Natural killer cell treated with Interleukin-12 subunit alpha and Interleukin-12 subunit beta and Interleukin-15 and Interleukin-18, amount 100 ng/mL, for 72 hours (primary cell): ENCODE results near the gene SIGLEC6. TPM values are rescaled to one million over a fixed set of nuclear protein-coding genes. Genes with fewer than 3 reads are reported as not detected.

Experiments
- ATAC-seq, 2 donors: fragments of 150-1000 bp; cut with Tn5 transposase in 1 of 2; sonication (Bioruptor Pico), chemical (Tn5 transposase) in 1 of 2; 2 replicates each; pipeline ENCODE4 v1.10.0; 2021
- DNase-seq: peaks from one replicate; pipeline ENCODE4 v3.0.0; 2022; ENCODE audit warnings: low spot score
- H3K27ac Mint-ChIP-seq, 2 donors: 1 replicate in 1 of 2; 2 replicates in 1 of 2; pipeline ENCODE4 v1.8.0; 2022; ENCODE audit warnings: mixed read lengths in 2 of 2, mild to moderate bottlenecking in 1 of 2, moderate library complexity in 1 of 2
- H3K27me3 Mint-ChIP-seq, 2 donors: 1 replicate in 1 of 2; 2 replicates in 1 of 2; pipeline ENCODE4 v1.8.0; 2022; ENCODE audit warnings: mixed read lengths in 2 of 2
- H3K36me3 Mint-ChIP-seq: one replicate; pipeline ENCODE4 v1.8.0; 2022; ENCODE audit warnings: mixed read lengths
- H3K4me1 Mint-ChIP-seq, 2 donors: 1 replicate in 1 of 2; 2 replicates in 1 of 2; pipeline ENCODE4 v1.8.0; 2022; ENCODE audit warnings: low read depth in 2 of 2, mixed read lengths in 2 of 2, mild to moderate bottlenecking in 1 of 2
- H3K4me3 Mint-ChIP-seq: one replicate; pipeline ENCODE4 v1.8.0; 2022; ENCODE audit warnings: mixed read lengths
- H3K9me3 Mint-ChIP-seq: 2 replicates; pipeline ENCODE4 v1.8.0; 2022; ENCODE audit warnings: mixed read lengths
- total RNA-seq, 2 donors: library from RNA; stranded (reverse); gene quantifications; one replicate each; pipeline ENCODE4 v1.2.3, GENCODE V29; 2022

SIGLEC6 gene
- total RNA-seq, 2 donors from 2014 or later = 1.0 TPM; not detected in 1

DNA sequence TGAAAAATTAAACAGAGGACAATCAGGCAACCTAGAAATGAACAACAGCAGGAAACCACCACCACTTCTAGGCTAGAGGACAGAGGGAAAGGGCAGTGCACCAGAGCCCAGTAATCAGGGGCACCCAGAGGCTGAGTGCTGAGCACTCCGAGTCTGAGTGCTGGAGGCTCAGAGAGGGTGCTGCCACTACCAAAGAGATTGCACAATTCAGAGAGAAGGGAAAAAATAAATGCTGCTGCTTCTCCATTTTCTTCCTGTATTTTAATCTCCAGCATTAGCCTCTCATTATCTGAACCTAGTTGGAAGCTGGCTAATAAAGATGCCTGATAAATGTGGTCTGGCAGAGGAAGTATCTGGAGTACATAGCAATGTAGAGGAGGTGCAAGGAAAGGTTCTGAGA is 27.8 kb upstream of the SIGLEC6 start:
- H3K4me1 Mint-ChIP-seq = no peaks in the 10 kb centered on the region
- peaks cover 5% of the 10 kb centered on the region for H3K36me3 Mint-ChIP-seq
- DNase-seq = no peak
- H3K4me3 Mint-ChIP-seq = no peak overlapping the region
- peaks cover 44 to 70% of the 10 kb centered on the region in 2 donors for H3K27me3 Mint-ChIP-seq
- no peak overlapping the region for H3K27ac Mint-ChIP-seq
- no peak for ATAC-seq
- no peaks in the 10 kb centered on the region for H3K9me3 Mint-ChIP-seq

GRCh38 chr19:51552996-51553725 is 21.7 kb upstream of the SIGLEC6 start:
- ATAC-seq (peak in 1 of 2 donors; percentile 36), DNase-seq (no peak)
- peaks cover 5% of the 10 kb centered on the region for H3K36me3 Mint-ChIP-seq
- peaks cover 4% of the 10 kb centered on the region for H3K9me3 Mint-ChIP-seq
- H3K27ac Mint-ChIP-seq = no peak overlapping the region
- H3K4me3 Mint-ChIP-seq = no peak overlapping the region
- H3K27me3 Mint-ChIP-seq = peaks cover 43 to 52% of the 10 kb centered on the region in 2 donors
- peaks cover 26 to 29% of the 10 kb centered on the region in 2 donors for H3K4me1 Mint-ChIP-seq

DNA sequence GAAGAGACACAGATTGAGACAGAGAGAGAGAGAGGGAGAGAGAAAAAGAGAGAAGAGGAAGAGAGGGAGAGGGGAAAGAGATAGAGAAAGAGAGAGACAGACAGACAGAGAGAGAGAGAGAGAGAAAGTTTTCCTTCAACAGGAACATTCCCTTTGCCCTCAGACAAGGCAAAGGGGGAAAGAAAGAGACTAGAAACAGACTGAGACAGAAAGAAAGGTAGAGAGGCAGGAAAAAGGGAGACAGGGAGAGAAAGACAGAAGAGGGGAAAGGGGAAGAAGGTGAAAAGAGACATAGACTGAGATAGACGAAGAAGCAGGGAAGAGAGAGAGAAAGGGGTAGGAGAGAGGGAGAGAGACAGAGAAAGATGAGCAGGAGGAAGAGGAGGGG is 21.1 kb upstream of the SIGLEC6 start:
- Mint-ChIP-seq H3K4me3 (no peak overlapping the region), H3K27ac (no peak overlapping the region), H3K27me3 (peaks cover 47 to 52% of the 10 kb centered on the region in 2 donors), H3K36me3 (peaks cover 5% of the 10 kb centered on the region), H3K9me3 (peaks cover 4% of the 10 kb centered on the region), H3K4me1 (peaks cover 29 to 30% of the 10 kb centered on the region in 2 donors)
- ATAC-seq (no peak), DNase-seq (no peak)

DNA sequence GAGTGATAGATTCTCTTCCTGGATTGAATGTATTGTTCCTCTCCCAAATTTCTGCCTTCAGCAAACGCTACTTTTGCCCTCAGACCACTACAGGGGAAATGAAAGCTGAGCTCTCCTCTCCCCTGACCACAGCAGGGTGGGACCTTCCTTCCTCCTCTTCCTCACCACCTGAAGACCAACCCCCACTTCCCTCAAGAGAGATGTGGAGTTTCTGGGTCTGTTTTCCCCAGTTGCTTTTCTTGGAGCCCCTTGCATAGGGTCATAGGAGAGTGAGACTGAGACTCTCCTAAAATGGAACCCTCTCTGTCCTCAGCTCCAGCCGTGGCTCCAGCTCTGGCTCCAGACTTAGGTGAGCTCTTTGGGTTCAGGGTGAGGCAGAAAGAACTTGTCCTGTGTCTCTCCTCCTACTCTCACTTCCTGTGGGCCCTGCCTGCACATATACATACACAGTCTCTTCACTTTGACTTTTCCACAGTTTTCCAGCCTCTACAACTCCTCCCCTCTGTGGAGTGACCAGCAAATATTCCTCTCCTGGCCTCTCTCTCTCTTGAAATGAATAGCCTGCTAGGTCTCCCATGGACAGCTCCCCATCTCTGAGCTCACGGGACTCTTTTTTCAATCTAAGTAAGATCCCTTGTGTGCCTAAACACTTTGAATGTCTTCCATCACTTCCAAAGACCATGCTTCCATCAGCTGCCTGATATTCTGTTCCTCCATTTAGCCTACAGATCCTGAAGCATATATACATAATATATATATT is 20.4 kb upstream of the SIGLEC6 start:
- Mint-ChIP-seq H3K9me3 (peaks cover 4% of the 10 kb centered on the region), H3K4me3 (peak overlapping the region; percentile 17), H3K27me3 (peaks cover 46 to 48% of the 10 kb centered on the region in 2 donors), H3K36me3 (peaks cover 5% of the 10 kb centered on the region), H3K27ac (no peak overlapping the region), H3K4me1 (peaks cover 29 to 31% of the 10 kb centered on the region in 2 donors)
- DNase-seq (no peak), ATAC-seq (no peak)

DNA sequence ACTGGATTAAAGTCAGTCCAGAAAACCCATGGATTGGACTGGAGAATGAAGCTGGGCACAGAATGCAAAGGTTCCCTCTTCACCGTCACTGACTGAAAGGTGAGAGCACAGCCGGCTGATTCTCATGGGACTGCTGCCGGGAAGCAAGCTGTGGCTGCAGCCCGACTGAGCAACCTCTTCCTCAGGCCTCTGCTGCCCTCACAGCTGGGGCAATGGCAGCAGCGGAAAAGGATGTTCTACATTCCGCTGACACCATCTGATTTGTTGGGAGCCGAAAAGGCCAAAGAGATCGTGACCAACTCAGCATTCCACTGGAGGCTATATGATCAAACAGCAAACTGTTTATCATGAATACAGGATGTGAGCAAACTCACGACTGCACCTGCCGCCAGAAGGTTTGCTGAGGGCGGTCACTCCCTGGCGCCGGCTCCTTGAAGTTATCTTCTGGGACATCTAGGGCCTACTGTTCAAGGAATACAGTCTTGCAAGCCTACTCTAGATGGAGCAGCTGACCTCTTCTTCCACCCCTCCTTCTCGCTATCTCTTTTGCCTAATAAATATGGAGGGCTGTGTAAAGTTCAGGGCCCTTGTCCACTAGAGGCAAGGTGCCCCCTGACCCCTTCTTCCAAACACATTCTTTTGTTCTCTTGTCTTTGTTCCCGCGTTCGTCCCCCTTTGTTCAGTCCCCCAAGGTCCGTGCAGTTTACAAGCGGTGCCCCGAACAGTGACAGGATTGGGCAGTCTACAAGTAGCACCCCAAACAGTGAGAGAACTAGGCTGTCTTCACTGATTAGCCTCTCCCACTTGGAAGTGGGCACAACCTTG is 19.6 kb upstream of the SIGLEC6 start:
- peak overlapping the region; percentile 17 for H3K4me3 Mint-ChIP-seq
- ATAC-seq = no peak

DNA sequence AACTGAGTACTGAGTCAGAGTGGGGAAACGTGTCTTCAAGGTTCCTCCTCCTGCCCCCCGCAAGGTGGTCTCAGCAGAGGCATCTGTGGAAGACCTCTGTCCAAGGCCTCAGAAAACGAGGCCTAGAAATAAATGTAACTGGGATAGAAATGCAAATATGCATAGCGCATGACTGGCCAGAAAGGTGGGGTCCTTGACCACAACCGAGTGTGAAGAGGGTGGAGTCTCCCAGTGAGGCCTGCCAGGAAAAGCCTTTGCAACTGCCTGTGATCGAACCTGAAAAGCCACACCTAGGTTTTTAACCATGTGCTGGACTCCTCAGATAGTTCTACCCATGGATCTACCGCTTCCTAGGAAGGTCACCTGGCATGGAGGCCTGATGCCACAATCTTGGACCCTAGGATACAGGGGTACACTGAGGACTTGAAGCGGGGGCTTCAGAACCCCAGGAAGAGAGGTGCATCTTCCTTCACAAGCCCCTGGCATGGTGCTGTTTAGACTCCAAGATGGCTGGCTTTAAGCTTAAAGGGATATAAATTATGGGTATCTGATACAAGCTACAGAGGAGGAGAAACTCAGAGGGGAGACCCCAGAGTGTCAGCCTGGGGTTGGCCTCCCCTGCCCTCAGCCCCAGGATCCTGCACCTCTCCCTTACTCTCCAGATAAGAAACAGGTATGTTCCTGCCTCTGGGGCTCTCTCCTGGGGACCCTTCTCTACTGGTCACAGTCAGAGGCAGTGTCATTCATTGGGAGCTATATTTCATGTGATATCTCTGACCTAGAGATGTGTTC is 18.3 kb upstream of the SIGLEC6 start:
- Mint-ChIP-seq H3K27ac (no peak overlapping the region), H3K9me3 (peaks cover 4% of the 10 kb centered on the region), H3K4me1 (peaks cover 35 to 37% of the 10 kb centered on the region in 2 donors), H3K27me3 (peaks cover 34 to 36% of the 10 kb centered on the region in 2 donors), H3K4me3 (peak overlapping the region; percentile 38), H3K36me3 (peaks cover 5% of the 10 kb centered on the region)
- DNase-seq = no peak
- no peak for ATAC-seq

More for the DNA sequence above, 19.6 kb upstream of the SIGLEC6 start:
- Mint-ChIP-seq H3K27ac (no peak overlapping the region), H3K27me3 (peaks cover 43 to 47% of the 10 kb centered on the region in 2 donors), H3K4me1 (peaks cover 35 to 37% of the 10 kb centered on the region in 2 donors), H3K36me3 (peaks cover 5% of the 10 kb centered on the region), H3K9me3 (peaks cover 4% of the 10 kb centered on the region)
- DNase-seq = no peak

GRCh38 chr19:51548891-51549305 is 17.4 kb upstream of the SIGLEC6 start:
- Mint-ChIP-seq H3K27ac (no peak overlapping the region), H3K4me3 (peak overlapping the region; percentile 38), H3K9me3 (peaks cover 4% of the 10 kb centered on the region), H3K36me3 (no peaks in the 10 kb centered on the region), H3K27me3 (peaks cover 26 to 34% of the 10 kb centered on the region in 2 donors), H3K4me1 (peaks cover 35 to 37% of the 10 kb centered on the region in 2 donors)
- no peak for DNase-seq
- no peak for ATAC-seq

- DNase-seq (no peak), ATAC-seq (no peak)
- Mint-ChIP-seq H3K36me3 (no peaks in the 10 kb centered on the region), H3K4me1 (peaks cover 35 to 37% of the 10 kb centered on the region in 2 donors), H3K9me3 (peaks cover 4% of the 10 kb centered on the region), H3K27me3 (peaks cover 26 to 36% of the 10 kb centered on the region in 2 donors), H3K4me3 (no peak overlapping the region), H3K27ac (peak overlapping the region in 1 of 2 donors; percentile 10)
Measured at GRCh38 chr19:51548213-51548651, 16.8 kb upstream of the SIGLEC6 start.

DNA sequence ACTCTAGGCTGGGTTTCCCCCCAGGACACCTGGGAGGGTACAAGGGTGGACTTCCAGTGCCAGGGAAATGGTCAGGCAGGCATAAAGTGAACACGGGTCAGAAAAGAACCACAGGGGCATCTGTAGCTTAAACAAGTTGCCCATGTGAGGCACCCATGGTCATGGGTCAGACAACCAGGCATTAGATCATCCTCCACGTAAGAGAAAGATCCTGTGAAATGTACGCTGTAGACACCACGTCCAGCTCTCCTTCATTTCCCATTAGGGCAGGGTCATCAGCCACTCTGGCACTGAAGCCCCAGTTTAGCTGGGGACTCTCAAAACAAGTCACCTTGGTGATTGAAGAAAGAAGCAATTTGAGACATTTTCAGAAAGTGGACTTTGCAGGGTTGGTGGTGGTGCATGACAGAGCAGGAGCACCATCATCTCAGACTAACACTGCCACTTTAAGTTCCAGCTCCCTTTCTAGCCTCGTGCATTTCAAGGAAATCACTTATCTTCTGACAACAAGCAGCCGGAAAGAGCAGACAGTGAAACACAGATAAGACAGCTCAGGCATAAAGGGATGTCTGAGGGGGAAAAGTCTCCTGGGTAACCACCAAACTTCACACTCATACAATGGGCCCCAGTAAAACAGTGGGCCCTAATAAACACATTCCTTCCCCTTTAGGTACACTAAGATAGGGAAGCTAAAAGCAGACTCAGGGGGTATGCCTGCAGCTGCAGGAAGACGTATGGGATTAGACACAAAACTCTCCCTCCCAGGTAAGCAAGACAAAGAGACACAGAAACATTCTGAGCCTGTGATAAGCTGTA is 16.1 kb upstream of the SIGLEC6 start:
- peaks cover 2% of the 10 kb centered on the region for H3K9me3 Mint-ChIP-seq
- ATAC-seq (no peak), DNase-seq (no peak)
- peak overlapping the region in 1 of 2 donors; percentile 10 for H3K27ac Mint-ChIP-seq
- H3K4me3 Mint-ChIP-seq = no peak overlapping the region
- peaks cover 32 to 35% of the 10 kb centered on the region in 2 donors for H3K4me1 Mint-ChIP-seq
- H3K27me3 Mint-ChIP-seq = peaks cover 21 to 34% of the 10 kb centered on the region in 2 donors
- no peaks in the 10 kb centered on the region for H3K36me3 Mint-ChIP-seq

GRCh38 chr19:51546650-51547396 is 15.4 kb upstream of the SIGLEC6 start:
- H3K4me1 Mint-ChIP-seq = peaks cover 25 to 30% of the 10 kb centered on the region in 2 donors
- DNase-seq (no peak), ATAC-seq (peak; percentile 67 to 76)
- no peaks in the 10 kb centered on the region for H3K36me3 Mint-ChIP-seq
- peak overlapping the region; percentile 5 for H3K4me3 Mint-ChIP-seq
- H3K27me3 Mint-ChIP-seq = peaks cover 20 to 34% of the 10 kb centered on the region in 2 donors
- peak overlapping the region in 1 of 2 donors; percentile 26 for H3K27ac Mint-ChIP-seq
- H3K9me3 Mint-ChIP-seq = no peaks in the 10 kb centered on the region

- peak overlapping the region; percentile 5 for H3K4me3 Mint-ChIP-seq
- H3K36me3 Mint-ChIP-seq = no peaks in the 10 kb centered on the region
- DNase-seq (no peak), ATAC-seq (no peak)
- H3K4me1 Mint-ChIP-seq = peaks cover 18 to 23% of the 10 kb centered on the region in 2 donors
- H3K9me3 Mint-ChIP-seq = no peaks in the 10 kb centered on the region
- peak overlapping the region in 1 of 2 donors; percentile 26 for H3K27ac Mint-ChIP-seq
- peaks cover 20 to 33% of the 10 kb centered on the region in 2 donors for H3K27me3 Mint-ChIP-seq
Measured at GRCh38 chr19:51546107-51546649, 14.7 kb upstream of the SIGLEC6 start.
